Measurements from ENCODE around the gene CABYR.
"Not testable (repeated sequence)": the region's sequence is repeated elsewhere in the genome, so short reads cannot be mapped to it uniquely, and the experiment has no call there.

CABYR gene

DNA sequence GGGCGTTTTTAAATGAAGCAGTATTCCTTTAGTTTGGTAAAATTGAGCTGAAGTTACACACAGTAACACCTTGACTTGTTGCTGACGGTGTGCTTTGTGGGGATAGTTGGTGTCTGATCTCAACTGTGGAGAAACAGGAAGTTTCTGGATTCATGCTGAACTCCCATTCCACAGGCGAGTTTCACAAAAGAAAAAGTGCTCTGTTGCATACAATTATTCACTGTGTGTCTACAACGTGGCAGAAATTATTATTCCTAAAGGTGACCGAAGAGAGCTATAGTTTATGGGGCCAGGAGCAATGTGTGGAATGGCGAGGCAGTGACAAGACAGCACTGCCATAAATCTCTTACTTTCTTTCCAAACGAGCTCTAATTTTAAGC lies 463 bp upstream of the CABYR start:
- peak overlapping the region; percentile 49 for H3K4me3 ChIP-seq (ENCODE audit: low read depth, low read length)
- H3K27ac ChIP-seq = no peak overlapping the region
- TF ChIP-seq, protein P1, sequence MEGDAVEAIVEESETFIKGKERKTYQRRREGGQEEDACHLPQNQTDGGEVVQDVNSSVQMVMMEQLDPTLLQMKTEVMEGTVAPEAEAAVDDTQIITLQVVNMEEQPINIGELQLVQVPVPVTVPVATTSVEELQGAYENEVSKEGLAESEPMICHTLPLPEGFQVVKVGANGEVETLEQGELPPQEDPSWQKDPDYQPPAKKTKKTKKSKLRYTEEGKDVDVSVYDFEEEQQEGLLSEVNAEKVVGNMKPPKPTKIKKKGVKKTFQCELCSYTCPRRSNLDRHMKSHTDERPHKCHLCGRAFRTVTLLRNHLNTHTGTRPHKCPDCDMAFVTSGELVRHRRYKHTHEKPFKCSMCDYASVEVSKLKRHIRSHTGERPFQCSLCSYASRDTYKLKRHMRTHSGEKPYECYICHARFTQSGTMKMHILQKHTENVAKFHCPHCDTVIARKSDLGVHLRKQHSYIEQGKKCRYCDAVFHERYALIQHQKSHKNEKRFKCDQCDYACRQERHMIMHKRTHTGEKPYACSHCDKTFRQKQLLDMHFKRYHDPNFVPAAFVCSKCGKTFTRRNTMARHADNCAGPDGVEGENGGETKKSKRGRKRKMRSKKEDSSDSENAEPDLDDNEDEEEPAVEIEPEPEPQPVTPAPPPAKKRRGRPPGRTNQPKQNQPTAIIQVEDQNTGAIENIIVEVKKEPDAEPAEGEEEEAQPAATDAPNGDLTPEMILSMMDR (IDR thresholded peaks at IDR 0.05; ENCODE audit: low read depth, low read length) = no peak
- DNase-seq = no peak
- H3K27me3 ChIP-seq (ENCODE audit: insufficient read depth, low read depth, severe bottlenecking) = no peaks in the 10 kb centered on the region
- H3K36me3 ChIP-seq = no peaks in the 10 kb centered on the region
- H3K9me3 ChIP-seq (ENCODE audit: severe bottlenecking) = no peaks in the 10 kb centered on the region

DNA sequence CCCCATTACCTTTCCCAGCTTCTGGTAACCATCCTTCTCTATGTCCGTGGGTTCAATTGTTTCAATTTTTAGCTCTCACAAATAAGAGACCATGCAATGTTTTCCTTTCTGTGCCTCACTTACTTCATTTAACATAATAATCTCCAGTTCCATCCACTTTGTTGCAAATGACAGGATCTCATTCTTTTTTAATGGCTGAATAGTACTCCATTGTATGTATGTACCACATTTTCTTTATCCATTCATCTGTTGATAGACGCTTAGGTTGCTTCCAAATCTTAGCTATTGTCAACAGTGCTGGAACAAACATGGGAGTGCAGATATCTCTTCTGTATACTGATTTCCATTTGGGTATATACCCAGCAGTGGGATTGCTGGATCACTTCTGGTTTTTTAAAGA lies 1.8 kb downstream of the CABYR start:
- no peak overlapping the region for H3K4me3 ChIP-seq (ENCODE audit: low read depth, low read length)
- no peaks in the 10 kb centered on the region for H3K36me3 ChIP-seq
- TF ChIP-seq, protein P1 (IDR thresholded peaks at IDR 0.05; ENCODE audit: low read depth, low read length) = no peak
- DNase-seq = no peak
- no peaks in the 10 kb centered on the region for H3K27me3 ChIP-seq (ENCODE audit: insufficient read depth, low read depth, severe bottlenecking)
- H3K27ac ChIP-seq = no peak overlapping the region
- H3K9me3 ChIP-seq (ENCODE audit: severe bottlenecking) = no peaks in the 10 kb centered on the region

DNA sequence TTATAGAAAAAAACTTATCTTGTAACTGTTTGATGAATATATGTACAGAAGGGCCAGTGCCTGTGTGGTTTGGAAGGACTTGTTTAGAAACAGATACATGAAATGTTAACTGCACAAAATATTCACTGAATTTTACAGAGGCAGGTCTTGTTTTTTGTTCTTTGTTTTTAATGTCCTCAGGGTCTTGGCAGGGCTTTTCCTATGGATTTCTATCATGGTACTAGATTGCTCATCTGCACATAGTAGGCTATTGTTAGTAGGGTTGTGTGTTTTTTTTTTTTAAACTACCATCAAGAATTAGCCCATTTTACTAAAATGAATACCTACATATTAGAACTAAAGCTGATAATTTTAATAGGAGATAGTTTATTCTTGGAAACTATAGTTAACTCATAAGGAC lies 3.5 kb downstream of the CABYR start:
- Histone ChIP-seq H3K4me3 (ENCODE audit: low read depth, low read length) (no peak overlapping the region), H3K36me3 (no peaks in the 10 kb centered on the region), H3K27me3 (ENCODE audit: insufficient read depth, low read depth, severe bottlenecking) (no peaks in the 10 kb centered on the region), H3K27ac (no peak overlapping the region), H3K9me3 (ENCODE audit: severe bottlenecking) (no peaks in the 10 kb centered on the region)
- TF ChIP-seq, protein P1 (IDR thresholded peaks at IDR 0.05; ENCODE audit: low read depth, low read length) = no peak
- no peak for DNase-seq

DNA sequence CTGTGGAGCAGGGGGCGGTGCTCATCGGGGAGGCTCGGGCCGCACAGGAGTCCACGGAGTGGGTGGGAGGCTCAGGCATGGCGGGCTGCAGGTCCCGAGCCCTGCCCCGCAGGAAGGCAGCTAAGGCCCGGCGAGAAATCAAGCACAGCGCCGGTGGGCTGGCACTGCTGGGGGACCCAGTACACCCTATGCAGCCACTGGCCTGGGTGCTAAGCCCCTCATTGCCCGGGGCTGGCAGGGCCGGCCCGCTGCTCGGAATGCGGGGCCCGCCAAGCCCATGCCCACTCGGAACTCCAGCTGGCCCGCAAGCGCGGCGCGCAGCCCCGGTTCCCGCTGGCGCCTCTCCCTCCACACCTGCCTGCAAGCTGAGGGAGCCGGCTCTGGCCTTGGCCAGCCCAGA lies 10.7 kb downstream of the CABYR start:
- H3K27me3 ChIP-seq (ENCODE audit: insufficient read depth, low read depth, severe bottlenecking); H3K4me3 ChIP-seq (ENCODE audit: low read depth, low read length); H3K9me3 ChIP-seq (ENCODE audit: severe bottlenecking); H3K36me3 ChIP-seq; DNase-seq; H3K27ac ChIP-seq: not testable (repeated sequence)

DNA sequence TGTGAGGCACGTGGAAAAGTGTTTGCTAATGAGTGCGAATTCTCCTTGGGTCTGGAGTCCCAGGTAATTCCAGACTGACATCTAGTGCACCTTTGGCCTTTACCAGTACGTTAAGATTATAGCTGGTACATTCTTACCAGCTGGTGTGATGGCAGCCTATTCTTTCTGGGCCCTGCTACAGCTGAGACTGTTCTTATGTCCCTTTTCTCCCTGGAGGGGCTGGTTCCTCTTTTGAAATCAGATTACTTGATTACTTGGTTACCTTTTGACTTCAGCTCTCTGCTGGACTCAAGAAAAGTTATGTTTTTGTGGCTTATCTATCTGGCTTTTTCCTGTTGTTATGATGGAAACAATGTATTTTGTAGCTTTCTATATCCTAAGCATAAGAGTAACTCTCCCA lies 14.5 kb downstream of the CABYR start:
- no peaks in the 10 kb centered on the region for H3K9me3 ChIP-seq (ENCODE audit: severe bottlenecking)
- no peak for DNase-seq
- TF ChIP-seq, protein P1 (IDR thresholded peaks at IDR 0.05; ENCODE audit: low read depth, low read length) = no peak

DNA sequence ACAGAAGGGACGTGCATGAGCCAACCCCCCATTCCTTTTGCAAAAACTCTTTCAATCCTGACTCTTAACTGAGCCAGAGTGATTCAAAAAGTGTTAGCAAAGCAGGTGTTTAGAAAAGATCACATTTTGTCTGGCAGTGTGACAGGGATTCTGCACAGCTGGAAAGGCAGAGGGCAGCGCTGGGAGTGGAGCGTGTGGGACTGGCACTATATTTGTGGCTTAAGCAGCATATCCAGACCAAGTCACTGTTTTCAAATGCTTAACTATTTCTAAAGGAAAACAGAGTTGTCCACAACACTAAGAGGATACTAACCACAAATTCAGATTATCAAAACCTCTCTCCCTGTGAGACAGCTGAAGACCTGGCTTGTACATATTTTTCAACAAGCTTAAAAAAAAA lies 19.0 kb downstream of the CABYR start:
- no peaks in the 10 kb centered on the region for H3K27me3 ChIP-seq (ENCODE audit: insufficient read depth, low read depth, severe bottlenecking)
- no peak overlapping the region for H3K27ac ChIP-seq
- no peaks in the 10 kb centered on the region for H3K36me3 ChIP-seq
- H3K9me3 ChIP-seq (ENCODE audit: severe bottlenecking) = no peaks in the 10 kb centered on the region
- TF ChIP-seq, protein P1 (IDR thresholded peaks at IDR 0.05; ENCODE audit: low read depth, low read length) = no peak
- H3K4me3 ChIP-seq (ENCODE audit: low read depth, low read length) = no peak overlapping the region
- no peak for DNase-seq

More for the DNA sequence above, 14.5 kb downstream of the CABYR start:
- Histone ChIP-seq H3K4me3 (ENCODE audit: low read depth, low read length) (no peak overlapping the region), H3K27ac (no peak overlapping the region), H3K27me3 (ENCODE audit: insufficient read depth, low read depth, severe bottlenecking) (no peaks in the 10 kb centered on the region), H3K36me3 (no peaks in the 10 kb centered on the region)

Data from WERI-Rb-1 (cell line).